CD4-positive, alpha-beta T cell treated with Interleukin-10 for 1 hour (primary cell): ENCODE results near the gene BRD4.
"Not testable (repeated sequence)": the region's sequence is repeated elsewhere in the genome, so short reads cannot be mapped to it uniquely, and the experiment has no call there.

ENCODE experiments used
- DNase-seq: peaks from one replicate; pipeline ENCODE4 v3.0.0-alpha.2; 2020

Gene BRD4

DNA sequence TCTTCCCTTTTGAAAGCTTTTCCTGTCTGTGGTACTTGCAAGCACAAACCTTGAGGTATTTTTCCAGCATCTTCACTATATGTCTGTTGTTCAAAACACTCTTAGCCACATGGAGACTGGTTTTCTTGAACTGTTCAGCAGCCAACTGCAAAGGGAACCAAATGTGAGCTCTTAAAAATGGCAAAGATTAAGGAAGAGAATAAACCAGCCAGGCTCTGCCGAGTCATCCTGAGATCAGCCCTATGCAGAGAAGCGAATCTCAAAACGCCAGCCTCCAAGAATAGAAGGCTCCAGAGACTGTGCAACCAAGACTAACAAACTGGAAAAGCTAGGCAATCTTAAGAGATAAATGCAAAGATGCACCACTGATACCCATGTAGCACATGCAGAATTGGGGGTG is 26.6 kb upstream of the BRD4 start:
- DNase-seq: no peak

DNA sequence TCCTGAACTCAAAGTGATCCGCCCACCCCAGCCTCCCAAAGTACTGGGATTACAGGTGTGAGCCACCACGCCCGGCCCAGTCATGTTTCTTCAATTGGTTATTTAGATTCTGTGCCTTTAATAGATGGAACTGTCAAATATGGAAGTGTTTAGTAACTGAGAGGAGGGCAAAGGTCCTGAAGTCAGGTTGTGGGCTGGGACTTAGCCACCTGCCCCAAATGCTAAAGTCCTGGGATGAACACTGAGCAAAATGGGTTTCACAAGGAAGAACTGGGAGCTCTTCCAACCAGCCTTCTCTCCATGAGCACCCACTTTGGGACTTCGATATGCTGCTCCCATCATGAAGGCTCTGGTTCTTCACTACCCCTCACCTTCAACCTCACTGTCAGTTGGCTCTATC is 25.6 kb upstream of the BRD4 start:
- DNase-seq: no peak

DNA sequence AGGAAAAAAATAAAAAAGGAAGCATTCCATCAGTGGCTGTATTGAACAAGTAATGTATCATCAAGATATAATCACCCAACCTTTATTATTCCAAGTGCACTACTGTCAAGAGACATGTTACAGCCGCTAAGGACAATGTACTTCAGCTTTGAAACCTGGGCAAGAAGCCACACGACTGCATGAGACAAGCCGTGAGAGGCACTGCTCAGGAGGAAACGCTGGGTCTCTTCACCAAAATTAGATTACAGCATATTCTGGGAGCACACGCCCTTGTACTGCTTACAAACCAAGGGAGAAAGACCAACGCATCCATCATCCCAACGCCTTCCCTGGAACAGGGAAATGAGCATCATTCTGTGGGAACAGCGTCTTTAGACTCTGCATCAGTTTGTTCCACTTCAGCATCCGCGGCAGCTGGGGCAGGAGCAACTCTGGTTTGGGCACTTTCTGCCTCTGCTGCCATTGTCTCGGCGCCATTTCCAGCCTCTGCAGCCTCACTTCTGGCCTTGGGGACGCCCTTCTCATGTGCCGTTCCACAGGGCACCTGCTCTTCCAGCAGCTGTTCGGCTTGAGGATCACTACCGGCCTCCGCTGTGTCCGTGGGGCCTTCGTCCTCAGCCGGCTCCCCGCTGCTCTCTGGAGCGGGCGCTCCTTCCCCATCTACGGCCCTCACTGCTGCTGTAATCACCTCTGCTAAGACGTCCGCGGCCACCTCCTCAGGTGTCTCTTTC is 22.4 kb upstream of the BRD4 start:
- DNase-seq: no peak

- no peak for DNase-seq
Measured at GRCh38 chr19:15353908-15354307, 21.6 kb upstream of the BRD4 start.

DNA sequence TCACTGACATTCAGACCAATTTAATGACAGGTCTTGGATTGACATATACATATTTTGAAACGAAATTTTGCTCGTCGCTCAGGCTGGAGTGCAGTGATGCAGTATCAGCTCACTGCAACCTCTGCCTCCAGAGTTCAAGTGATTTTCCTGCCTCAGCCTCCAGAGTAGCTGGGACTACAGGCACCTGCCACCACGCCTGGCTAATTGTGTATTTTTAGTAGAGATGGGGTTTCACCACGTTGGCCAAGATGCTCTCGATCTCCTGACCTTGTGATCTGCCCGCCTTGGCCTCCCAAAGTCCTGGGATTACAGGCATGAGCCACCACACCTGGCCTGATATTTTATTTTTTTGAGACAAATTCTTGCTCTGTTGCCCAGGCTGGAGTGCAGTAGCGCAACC is 20.2 kb upstream of the BRD4 start:
- not testable (repeated sequence) for DNase-seq

- not testable (repeated sequence) for DNase-seq
Measured at GRCh38 chr19:15341328-15341727, 9.0 kb upstream of the BRD4 start.

- DNase-seq: no peak
Measured at GRCh38 chr19:15340086-15340485, 7.7 kb upstream of the BRD4 start.

GRCh38 chr19:15337202-15337601 is 4.9 kb upstream of the BRD4 start:
- no peak for DNase-seq

DNA sequence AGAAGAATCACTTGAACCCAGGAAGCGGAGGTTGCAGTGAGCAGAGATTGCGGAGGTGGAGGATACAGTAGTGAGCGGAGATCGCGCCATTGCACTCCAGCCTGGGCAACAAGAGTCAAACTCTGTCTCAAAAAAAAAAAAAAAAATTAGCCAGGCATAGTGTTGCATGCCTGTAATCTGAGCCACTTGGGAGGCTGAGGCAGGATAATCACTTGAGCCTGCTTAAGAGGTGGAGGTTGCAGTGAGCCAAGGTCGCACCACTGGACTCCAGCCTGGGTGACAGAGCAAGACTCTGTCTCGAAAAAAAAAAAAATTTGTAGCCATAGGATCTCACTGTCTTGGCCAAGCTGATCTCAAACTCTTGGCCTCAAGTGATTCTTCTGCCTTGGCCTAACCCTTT is 3.7 kb upstream of the BRD4 start:
- DNase-seq: not testable (repeated sequence)

DNA sequence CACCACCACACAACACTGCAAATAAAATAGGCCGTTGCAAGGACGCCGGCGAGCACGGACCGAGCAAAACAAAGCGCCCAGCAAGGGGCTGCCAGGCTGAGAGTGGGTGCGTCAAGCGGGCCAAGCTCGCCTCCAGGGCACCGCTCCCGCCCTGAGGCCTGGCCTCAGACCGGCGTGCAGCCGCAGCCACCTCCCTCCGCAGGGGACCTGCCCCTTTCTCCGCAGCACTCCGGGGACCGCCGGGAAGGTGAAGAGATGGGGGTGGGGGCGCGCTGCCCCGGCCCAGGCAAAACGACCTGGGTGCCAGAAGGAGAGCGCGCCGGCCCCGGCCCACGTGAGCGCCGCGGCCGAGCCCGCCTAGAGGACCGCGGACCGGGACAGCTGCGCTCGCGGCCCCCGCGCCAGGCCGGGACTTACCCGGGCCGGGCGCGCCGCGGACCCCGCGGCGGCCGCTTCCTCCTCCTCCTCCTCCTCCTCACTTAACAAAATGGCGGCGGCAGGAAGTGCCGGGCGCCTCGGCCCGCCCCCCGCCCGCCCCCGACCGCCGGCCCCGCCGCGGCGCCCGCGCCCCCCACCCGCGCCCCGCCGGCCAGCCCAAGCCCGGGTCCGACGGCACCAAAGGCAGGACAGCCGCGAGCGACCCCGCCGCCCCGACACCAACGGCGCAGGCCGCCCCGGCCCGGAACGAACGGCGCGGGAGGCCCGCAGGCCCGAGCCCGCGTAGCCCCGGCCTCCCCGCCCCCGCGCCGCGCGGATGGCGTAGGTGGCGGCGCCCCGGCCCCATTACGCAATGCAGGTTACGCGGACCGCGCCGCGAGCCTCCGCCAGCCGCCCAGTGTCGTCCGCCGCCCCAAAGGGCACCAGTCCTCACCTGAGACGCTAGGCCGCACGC is 674 bp downstream of the BRD4 start:
- DNase-seq: peak; percentile 72

GRCh38 chr19:15330801-15331418 is 1.4 kb downstream of the BRD4 start:
- DNase-seq: peak; percentile 45

- DNase-seq: no peak
Measured at GRCh38 chr19:15328312-15328711, 4.0 kb downstream of the BRD4 start.

DNA sequence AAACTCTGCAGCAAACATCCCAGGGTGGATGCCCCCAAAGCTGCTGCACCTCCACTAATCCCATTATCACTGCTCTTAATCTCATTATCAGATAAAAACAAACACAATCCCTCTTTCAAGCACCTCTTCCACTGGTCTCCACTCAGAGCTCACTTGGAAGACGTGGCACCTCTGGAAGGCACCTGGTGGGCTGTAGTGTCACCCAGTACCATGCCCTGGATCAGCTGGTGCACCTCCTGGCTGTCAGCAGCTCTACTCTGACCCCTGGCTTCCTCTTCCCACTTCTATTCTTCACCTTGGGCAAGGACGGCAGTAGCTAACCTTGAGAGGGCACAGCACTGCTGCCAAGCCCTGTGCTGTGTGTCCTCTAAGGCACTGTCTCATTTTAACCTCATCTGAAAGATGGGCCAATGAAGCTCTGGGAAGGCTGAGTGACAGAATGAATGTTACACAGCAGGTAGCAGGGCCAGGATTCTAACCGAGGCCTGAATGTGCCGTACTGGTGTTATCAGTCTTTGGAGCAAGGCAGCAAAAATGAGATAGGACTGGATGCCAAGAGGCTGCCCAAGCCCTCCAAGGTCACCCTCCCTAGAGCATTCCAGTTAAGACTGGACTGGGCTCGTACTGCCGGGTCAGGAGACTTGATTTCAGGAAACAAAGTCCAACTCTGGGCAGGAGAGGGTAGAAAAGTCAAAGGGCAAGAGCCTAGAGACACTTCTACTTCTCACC is 7.4 kb downstream of the BRD4 start:
- no peak for DNase-seq

DNA sequence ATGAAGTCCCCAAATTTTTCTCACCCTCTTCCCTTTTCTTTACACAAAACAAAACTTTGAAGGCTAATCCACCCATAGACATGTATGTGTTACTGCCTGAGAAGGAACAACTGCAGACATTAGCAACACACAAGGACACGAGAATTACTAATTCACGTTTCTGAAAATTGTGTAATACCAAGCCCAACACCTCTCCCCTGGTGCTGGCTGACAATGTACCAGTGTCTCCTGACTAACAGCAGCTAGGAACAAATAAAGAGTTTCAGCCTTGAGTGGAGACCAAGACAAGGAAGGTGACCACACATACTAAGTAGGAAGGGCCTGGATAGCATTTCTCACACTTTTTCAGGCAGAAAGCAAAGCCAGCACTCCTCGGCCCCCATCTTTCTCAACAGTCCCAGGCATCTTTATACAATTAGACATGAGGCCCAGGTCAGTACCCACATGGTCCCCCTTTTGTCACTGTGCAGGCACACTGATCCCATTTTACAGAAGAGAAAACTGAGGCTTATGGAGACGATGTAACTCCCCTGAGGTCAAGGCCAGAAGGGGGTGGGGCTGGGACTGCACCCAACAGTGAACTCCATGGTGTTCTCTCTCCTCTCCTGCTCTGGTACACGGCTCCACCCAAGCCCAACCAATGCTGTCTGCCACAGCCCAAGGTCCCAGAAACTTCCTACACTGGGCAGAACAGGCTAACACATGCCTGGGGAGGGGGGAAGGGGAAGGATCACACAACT is 8.7 kb downstream of the BRD4 start:
- DNase-seq: no peak

- no peak for DNase-seq
Measured at GRCh38 chr19:15321739-15322138, 10.6 kb downstream of the BRD4 start.

DNA sequence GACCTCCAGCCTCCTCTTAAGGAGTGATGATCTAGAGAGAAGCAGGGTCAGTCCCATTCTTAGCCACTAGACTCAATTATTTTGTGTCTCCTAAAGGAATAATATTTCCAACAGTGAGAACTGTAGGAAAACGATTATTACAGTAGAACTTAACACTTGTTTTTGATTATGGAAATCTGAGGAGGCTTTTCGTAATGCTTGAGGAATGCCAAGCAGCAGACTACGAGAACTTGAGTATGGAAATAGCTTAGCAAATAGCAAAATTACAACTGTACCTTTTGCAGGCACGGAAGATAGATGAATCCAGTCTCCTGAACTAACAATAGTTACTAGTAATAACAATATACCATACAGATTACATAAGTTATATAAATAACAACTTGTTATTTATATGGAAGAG is 12.2 kb downstream of the BRD4 start:
- DNase-seq: no peak

DNA sequence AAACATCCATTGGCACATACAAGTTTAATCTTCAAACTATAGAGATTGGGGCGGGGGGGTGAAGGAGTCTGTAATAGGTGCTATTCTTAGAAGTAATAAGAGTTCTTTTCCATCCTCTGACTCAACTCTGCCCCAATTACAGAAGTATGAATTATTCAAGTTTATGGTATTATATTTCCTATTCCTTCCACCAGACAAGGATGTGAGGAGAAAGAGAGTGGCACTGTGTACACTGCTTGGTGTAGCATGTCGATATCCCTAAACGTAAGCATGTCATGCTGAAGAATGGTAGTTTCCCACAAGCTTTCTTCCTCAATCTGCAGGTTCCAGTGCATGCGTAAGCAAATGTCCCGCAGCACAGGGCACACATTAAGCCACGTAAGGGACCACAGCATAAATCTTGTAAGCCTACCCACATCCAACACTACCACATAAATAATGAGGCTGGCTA is 14.1 kb downstream of the BRD4 start:
- no peak for DNase-seq

DNA sequence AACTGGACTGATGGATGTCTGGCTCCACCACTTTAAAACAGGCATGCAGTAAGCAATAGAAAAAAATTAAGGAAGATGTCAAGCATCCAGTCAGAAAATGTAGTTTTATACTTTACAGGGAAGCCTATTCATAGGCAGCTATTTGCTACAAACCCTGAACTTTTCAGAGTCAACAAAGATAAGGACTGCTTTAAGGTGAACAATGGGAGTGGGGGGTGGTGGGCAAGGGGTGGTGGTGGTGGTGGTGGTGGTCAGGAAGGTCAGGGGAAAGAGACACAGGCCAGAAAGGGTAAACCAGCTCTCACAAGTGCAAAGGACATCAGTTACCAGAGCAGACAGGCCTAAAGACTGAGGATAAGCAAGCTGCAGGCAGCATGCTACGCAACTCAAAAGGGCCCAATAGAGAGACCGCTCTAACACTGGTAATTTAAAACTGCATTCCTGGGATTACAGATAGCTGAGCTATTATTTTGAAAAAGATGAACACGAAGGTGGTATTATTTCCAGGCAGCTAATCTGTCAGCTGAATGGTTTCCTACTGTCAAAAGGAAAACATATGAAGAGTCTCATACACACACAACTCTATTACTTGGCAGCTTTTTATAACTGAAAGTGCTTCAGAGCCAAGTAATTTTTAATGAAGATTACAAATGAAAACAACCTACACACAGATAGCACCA is 14.8 kb downstream of the BRD4 start:
- DNase-seq: no peak

DNA sequence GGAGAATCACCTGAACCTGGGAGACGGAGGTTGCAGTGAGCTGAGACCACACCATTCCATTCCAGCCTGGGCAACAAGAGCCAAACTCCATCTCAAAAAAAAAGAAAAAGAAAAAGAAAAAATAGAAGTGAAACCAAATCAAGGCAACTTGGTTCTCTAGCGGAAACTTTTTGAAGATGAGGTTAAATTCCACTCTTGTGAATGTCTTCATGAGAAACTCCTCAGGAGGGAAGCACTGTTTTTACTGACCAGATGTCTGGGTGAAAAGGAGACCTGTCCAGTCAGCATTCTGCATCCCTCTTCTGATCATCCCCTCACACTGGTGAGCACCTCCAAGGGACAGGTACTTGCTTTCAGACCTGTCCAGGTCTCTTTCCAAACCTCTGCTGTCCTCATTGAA is 15.8 kb downstream of the BRD4 start:
- DNase-seq: no peak

DNA sequence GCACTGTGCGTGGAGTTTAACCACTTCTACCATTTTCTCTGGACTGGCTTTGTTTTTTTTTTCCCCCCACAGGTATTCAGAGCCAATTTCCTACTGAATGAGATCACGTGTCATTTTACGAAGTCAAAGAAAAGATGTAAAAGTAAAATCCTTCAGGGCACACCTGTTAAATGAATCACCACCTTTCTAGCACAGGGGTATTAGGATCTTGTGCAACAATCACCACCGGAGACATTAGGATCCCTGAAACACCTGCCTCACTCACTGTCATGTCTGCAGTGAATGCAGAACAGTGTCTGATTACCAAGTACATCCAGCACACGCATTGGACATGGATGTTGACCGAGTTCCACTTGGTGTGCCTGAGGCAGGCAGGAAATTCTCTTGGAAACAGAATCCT is 17.2 kb downstream of the BRD4 start:
- no peak for DNase-seq

DNA sequence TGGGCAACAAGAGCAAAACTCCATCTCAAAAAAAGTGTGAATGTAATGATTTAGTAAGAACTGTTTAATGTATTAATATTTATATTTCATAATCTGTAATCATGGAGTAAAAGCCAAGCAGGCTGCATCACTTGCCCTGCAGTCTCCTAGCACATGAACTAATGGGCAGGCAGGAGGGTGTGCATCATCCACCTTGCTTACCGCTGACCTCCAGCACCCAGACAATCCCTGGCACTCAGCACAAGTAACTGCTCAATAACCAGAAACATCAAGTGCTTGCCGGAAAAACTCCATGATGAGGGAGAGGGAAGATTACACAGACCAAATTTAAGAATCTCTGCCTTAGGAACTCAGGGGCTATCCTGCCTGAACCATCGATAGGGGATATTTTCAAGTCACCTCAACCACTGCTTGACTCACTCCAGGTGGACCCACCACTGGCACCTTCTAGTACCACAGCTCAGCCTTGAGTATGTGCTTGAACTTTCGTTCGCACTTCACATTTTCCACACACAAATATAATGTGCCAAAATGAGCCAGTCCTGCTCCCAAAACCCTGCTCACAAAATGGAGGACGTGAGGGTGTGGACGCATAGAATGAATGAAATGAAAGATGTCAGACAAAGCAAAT is 18.6 kb downstream of the BRD4 start:
- no peak for DNase-seq
